Nephron (organoid): ENCODE results near the gene TUBG2.

Experiments used
- H3K27ac Mint-ChIP-seq, 3 experiments: 2 replicates each; pipeline ENCODE4 v1.8.0; 2020; ENCODE audit warnings: mixed read lengths in 3 of 3, mild to moderate bottlenecking in 2 of 3, moderate library complexity in 1 of 3
- H3K27me3 Mint-ChIP-seq: 2 replicates; pipeline ENCODE4 v1.8.0; 2021; ENCODE audit warnings: low read depth, mild to moderate bottlenecking, moderate library complexity, mixed read lengths
- H3K36me3 Mint-ChIP-seq: 2 replicates; pipeline ENCODE4 v1.8.0; 2020; ENCODE audit warnings: low read depth, mixed read lengths
- H3K4me1 Mint-ChIP-seq: 2 replicates; pipeline ENCODE4 v1.8.0; 2020; ENCODE audit warnings: mixed read lengths
- H3K4me3 Mint-ChIP-seq, 3 experiments: 2 replicates each; pipeline ENCODE4 v1.8.0; 2020; ENCODE audit warnings: mild to moderate bottlenecking in 3 of 3, mixed read lengths in 3 of 3, moderate library complexity in 2 of 3
- H3K9me3 Mint-ChIP-seq: 2 replicates; pipeline ENCODE4 v1.8.0; 2020; ENCODE audit warnings: mixed read lengths
- TF ChIP-seq, protein P1 (sequence below), 3 experiments: fragments of 200-600 bp; sonication (generic); IDR thresholded peaks; one replicate each; pipeline ENCODE4 v1.5.0; 2021; ENCODE audit warnings: antibody characterized with exemption in 3 of 3; ENCODE audit not compliant: unreplicated experiment in 3 of 3

TUBG2 gene

DNA sequence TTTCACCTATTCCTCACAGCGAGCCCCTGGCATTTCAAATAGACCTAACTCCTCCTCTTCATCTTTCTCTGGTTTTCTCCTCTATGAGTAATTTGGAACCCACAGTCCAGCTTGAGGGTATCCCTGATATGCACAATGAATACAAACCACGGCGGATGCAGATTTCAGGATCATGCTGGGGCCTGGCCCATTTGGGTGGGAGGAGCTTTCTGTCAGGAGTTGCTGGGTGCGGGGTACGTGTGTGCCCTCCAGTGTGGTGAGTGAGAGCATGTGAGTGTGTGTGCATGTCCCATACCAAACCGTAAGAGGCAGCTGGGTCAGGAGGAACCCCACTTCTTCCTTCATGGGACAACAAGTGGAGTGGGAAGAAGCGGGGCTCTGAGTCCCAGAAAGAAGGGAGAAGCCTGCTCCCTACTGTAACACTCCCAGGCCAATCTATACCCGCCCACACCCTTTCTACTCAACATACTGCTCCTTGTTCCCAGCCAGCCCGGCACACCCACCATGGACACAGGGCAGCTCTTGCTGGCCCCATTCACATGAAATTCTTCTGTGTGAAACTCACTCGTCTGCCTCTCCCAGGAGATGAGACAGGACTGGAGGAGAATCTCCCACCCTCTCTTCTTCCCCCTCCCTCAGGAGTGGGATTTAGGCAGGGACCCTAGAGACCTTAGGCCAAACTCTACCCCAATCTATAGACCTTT lies 41.7 kb downstream of the TUBG2 start:
- no peaks in the 10 kb centered on the region for H3K9me3 Mint-ChIP-seq
- TF ChIP-seq, protein P1, sequence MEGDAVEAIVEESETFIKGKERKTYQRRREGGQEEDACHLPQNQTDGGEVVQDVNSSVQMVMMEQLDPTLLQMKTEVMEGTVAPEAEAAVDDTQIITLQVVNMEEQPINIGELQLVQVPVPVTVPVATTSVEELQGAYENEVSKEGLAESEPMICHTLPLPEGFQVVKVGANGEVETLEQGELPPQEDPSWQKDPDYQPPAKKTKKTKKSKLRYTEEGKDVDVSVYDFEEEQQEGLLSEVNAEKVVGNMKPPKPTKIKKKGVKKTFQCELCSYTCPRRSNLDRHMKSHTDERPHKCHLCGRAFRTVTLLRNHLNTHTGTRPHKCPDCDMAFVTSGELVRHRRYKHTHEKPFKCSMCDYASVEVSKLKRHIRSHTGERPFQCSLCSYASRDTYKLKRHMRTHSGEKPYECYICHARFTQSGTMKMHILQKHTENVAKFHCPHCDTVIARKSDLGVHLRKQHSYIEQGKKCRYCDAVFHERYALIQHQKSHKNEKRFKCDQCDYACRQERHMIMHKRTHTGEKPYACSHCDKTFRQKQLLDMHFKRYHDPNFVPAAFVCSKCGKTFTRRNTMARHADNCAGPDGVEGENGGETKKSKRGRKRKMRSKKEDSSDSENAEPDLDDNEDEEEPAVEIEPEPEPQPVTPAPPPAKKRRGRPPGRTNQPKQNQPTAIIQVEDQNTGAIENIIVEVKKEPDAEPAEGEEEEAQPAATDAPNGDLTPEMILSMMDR (IDR thresholded peaks at IDR 0.05; ENCODE audit: unreplicated experiment in 3 of 3): no peak
- H3K27me3 Mint-ChIP-seq: no peaks in the 10 kb centered on the region
- H3K36me3 Mint-ChIP-seq: peaks cover 49% of the 10 kb centered on the region
- no peak overlapping the region for H3K4me3 Mint-ChIP-seq
- H3K27ac Mint-ChIP-seq: peak overlapping the region; percentile 50 to 89 (median 52)
- peaks cover 35% of the 10 kb centered on the region for H3K4me1 Mint-ChIP-seq

DNA sequence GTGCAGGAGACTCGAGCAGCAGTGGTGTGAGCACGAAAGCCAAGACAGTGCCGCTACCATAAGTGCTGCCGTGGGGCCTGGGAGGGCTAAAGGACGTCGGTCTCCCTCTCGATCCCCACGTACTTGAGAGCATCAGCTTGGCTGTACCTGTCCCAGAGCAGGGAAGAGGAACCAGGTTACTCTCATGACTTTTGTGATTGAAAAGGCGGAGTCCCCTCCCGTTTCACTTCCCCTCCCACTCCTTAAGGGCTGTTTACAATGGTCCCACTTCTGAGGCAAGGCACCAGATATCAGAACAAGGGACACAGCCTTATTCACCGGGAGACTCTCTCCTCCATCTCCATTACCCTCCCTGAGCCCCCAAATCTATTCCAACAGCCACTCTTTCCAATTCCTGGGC lies 43.4 kb downstream of the TUBG2 start:
- Mint-ChIP-seq H3K9me3 (no peaks in the 10 kb centered on the region), H3K4me3 (no peak overlapping the region), H3K4me1 (peaks cover 35% of the 10 kb centered on the region), H3K36me3 (peaks cover 51% of the 10 kb centered on the region), H3K27ac (no peak overlapping the region), H3K27me3 (no peaks in the 10 kb centered on the region)
- TF ChIP-seq, protein P1 (IDR thresholded peaks at IDR 0.05; ENCODE audit: unreplicated experiment in 3 of 3): no peak

DNA sequence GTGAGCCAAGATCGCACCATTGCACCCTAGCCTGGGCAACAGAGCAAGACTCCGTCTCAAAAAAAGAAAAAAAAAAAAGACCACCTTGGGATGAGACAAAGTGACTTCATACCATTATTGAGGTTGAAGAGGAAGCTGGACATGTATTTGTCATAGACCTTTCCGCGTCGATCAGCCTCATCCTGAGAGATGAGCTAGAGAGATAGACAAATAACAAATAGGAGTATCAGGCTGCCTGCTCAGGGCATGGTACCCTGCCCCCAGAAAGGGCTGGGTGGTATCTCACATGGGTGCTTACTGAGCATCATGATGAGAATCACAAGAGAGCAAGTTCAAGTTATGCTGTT lies 45.4 kb downstream of the TUBG2 start:
- no peak overlapping the region for H3K4me3 Mint-ChIP-seq

DNA sequence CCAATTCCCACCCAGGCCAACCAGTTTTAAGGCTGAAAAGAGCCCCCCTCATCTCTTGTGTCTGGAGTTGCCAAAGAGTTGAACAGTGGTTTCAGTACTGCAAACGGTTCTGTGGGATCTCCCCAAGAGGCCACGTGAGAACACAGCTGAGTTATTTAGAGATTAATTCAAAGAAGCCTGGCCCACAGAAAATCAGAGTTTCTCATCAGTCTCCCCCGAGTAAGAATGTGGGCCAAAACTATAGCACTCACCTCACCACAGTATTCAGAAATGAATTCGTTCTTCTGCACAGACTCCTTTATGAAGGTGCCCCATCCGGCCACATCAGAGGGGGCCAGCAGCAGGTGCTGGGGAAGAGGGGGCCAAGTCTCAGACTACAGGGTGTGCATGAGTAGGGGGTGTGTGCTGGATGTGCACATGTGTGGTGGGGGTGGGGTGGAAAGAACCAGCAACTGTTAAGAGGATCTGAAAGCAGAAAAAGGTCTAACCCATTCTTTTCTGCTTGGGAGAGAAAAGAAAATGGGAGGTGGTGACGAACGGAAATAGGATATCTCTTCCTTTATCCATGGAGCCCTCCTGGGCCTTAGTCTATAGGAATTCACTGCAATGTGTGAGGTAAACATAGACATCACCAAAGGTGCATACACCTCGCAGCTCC lies 45.9 kb downstream of the TUBG2 start:
- TF ChIP-seq, protein P1 (IDR thresholded peaks at IDR 0.05; ENCODE audit: unreplicated experiment in 3 of 3): no peak
- Mint-ChIP-seq H3K36me3 (peaks cover 63% of the 10 kb centered on the region), H3K9me3 (no peaks in the 10 kb centered on the region), H3K27me3 (no peaks in the 10 kb centered on the region), H3K4me1 (peaks cover 13% of the 10 kb centered on the region), H3K4me3 (no peak overlapping the region), H3K27ac (no peak overlapping the region)

More for the DNA sequence above, 45.4 kb downstream of the TUBG2 start:
- Mint-ChIP-seq H3K9me3 (no peaks in the 10 kb centered on the region), H3K36me3 (peaks cover 58% of the 10 kb centered on the region), H3K27ac (no peak overlapping the region), H3K4me1 (peaks cover 17% of the 10 kb centered on the region), H3K27me3 (no peaks in the 10 kb centered on the region)
- TF ChIP-seq, protein P1 (IDR thresholded peaks at IDR 0.05; ENCODE audit: unreplicated experiment in 3 of 3): no peak

DNA sequence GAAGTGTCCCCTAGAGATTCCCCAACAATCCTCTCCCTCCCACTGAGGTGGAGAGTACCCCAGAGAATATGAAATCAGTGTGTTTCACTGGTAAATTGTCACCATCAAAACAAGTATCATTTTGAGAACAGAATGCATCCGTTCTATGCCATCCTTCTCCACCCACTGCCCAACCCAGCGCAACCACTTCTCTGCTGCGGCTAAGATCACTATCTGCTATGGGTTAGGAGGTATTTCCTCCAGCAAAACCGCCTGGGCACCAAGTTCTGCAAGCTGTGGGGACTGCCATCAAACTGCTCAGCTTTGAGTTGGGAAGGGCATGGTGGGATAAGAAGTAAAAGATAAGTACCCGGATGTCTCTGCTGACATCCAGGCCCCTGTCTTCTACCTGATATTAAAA lies 47.6 kb downstream of the TUBG2 start:
- Mint-ChIP-seq H3K4me1 (no peaks in the 10 kb centered on the region), H3K9me3 (no peaks in the 10 kb centered on the region), H3K36me3 (peaks cover 66% of the 10 kb centered on the region), H3K4me3 (no peak overlapping the region), H3K27ac (no peak overlapping the region), H3K27me3 (no peaks in the 10 kb centered on the region)
- TF ChIP-seq, protein P1 (IDR thresholded peaks at IDR 0.05; ENCODE audit: unreplicated experiment in 3 of 3): no peak

DNA sequence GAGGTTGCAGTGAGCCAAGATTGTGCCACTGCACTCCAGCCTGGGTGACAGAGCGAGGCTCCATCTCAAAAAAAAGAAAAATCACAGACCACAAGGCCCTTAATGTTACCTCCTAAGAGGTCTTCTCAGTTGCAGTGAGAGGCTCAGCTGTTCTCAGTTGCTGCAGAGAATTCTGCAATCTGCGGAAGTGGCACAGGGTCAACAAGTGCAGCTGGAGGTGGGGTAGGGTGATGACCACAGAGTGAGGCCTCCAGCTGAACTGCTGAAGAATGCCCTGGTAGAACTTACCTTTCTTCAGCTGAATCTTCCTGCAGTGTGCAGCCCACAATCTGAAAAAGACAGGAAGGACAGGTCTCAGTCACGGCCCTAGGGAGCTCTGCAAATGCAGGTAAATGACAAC lies 49.5 kb downstream of the TUBG2 start:
- Mint-ChIP-seq H3K27me3 (no peaks in the 10 kb centered on the region), H3K4me3 (no peak overlapping the region), H3K4me1 (no peaks in the 10 kb centered on the region), H3K9me3 (no peaks in the 10 kb centered on the region), H3K36me3 (peaks cover 70% of the 10 kb centered on the region), H3K27ac (no peak overlapping the region)
- TF ChIP-seq, protein P1 (IDR thresholded peaks at IDR 0.05; ENCODE audit: unreplicated experiment in 3 of 3): no peak
